NCI-H1105 treated with DMSO at 0.1 percent for 48 hours (cell line): ENCODE results near the gene LRRK1.
A peak's percentile ranks its signal among the peaks of the same experiment; 100 is the strongest.

ENCODE experiments used
- DNase-seq: peaks from one replicate; lab custom pipeline; 2025; lab: John Stamatoyannopoulos, UW

The LRRK1 gene

GRCh38 chr15:100918690-100919480 is at the start of gene LRRK1:
Gene LRRK1, plus strand, starts transcription at chr15:100919357. Its CDS starts 5,276 bp downstream, at chr15:100924633.
- DNase-seq = peak; percentile 53

GRCh38 chr15:100873029-100873677 is 46.0 kb upstream of the LRRK1 start:
- DNase-seq = peak; percentile 82

- DNase-seq = no peak
Observed at GRCh38 chr15:100875495-100875894, 43.7 kb upstream of the LRRK1 start.

DNA sequence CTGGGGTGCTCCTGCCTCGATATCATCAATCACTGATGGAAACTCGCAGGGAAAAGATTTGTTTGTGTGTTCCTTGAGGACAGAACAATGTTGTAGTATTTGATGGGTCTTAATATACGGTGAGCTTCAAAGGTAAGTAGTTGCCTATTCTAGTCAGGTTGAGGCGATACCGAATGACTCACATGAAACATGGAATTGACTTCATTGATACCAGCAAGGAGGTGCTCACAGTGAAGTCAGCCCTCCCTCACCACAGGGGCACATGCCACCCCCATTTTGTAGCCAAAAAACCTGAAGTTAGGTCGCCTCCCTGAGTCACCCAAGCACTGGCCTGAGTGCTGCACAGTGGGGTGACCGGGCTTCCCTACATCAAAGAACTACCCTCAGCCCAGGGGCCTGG is 43.2 kb upstream of the LRRK1 start:
- no peak for DNase-seq

DNA sequence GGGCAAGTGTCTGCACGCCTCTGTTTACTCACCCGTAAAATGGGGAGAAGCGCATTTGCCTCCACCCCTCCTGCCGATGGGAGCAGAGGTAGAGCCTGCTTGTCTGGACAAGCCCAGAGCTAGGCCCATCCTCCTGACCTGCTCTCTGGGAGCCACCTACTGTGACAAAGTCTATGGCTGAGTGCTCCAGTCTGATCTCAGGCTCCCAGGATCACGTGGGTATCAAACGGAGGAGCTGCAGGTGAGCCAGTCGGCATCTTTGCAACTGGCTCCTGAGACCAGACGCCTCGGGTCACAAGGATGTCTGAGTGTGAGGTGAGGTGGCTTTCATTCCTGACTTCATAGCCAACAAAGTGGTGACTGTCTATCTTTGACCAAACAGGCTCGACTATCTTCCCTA is 41.6 kb upstream of the LRRK1 start:
- peak; percentile 18 for DNase-seq

DNA sequence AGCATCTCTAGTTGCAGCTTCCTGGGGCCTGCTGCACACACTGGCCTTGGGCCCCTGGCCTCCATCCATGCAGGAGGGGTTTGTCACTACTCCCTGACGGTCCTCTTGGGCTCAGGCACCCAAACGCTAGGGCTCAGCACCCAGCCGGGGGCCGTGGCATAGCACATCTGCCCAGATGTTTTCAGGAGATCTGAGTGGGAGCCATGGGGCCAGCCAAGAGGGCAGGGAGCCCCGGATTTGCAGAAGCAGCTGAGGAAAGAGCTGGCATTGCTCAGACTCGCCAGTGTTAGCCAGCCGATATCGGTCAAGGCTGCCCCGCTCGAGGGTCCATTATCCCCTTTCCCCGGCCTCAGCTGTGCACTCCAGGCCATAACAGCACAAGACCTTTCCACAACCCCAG is 41.0 kb upstream of the LRRK1 start:
- no peak for DNase-seq

- no peak for DNase-seq
Observed at GRCh38 chr15:100878648-100879047, 40.5 kb upstream of the LRRK1 start.

GRCh38 chr15:100879061-100879463 is 40.1 kb upstream of the LRRK1 start:
- no peak for DNase-seq

- DNase-seq = no peak
Observed at GRCh38 chr15:100879464-100880138, 39.6 kb upstream of the LRRK1 start, which contains the start of gene ALDH1A3. Gene ALDH1A3, plus strand, starts transcription at chr15:100879831. Its CDS starts 77 bp downstream, at chr15:100879908.

DNA sequence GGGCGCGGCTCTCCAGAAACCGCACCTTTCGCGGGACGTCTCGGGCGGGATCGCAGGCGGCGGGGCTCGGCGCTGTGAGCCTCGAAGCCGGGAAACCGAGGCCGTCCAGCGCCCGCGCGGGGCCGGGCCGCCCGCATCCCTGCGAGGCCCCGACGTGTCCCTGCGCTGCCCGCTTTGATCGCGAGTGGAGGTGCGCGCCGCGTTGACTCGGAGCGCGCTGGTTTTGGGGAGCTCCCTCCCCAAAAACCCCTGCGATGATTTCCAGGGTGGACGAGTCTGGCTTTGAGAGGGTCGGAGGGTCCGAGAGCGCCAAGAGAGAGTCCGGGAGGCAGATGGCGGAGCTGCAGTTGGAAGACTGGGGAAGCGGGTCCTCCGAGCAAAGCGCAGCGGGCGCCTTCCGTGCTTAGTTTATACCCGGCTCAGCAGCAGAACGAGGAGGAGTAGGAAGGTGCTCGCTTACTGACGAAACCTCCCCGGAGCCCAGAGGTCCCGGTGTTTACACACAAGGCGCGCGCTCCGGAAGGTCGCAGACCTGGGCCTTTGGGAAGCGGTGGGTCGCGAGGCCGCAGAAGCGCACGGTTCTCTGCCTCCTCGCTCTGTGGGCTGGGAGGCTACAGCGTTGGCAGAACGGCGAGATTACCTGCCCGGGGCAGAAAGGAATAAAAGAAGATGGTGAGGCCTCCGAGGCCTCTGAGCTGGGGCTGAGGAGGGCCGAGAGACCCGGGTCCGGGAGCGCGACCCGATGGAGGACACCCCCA is 38.8 kb upstream of the LRRK1 start:
- DNase-seq = no peak

- DNase-seq = no peak
Observed at GRCh38 chr15:100880897-100881242, 38.3 kb upstream of the LRRK1 start.

GRCh38 chr15:100881573-100882336 is 37.4 kb upstream of the LRRK1 start:
- no peak for DNase-seq

DNA sequence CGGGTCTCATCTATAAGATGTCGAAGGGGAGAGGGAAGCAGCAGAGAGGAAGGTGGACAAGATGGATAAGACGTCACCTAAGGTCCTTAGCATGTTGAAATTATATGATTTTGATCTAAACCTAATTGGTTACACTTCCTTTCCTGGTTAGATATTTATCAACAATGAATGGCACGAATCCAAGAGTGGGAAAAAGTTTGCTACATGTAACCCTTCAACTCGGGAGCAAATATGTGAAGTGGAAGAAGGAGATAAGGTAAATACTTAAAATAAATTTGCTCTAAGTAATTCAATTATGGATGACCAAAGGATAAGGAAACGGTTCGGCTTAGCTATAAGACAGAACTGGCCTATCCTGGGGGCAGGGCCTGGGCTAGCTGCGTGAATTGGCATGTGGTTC is 34.0 kb upstream of the LRRK1 start:
- DNase-seq = no peak

- no peak for DNase-seq
Observed at GRCh38 chr15:100885811-100886210, 33.3 kb upstream of the LRRK1 start.

GRCh38 chr15:100887211-100887913 is 31.8 kb upstream of the LRRK1 start:
- DNase-seq = no peak

DNA sequence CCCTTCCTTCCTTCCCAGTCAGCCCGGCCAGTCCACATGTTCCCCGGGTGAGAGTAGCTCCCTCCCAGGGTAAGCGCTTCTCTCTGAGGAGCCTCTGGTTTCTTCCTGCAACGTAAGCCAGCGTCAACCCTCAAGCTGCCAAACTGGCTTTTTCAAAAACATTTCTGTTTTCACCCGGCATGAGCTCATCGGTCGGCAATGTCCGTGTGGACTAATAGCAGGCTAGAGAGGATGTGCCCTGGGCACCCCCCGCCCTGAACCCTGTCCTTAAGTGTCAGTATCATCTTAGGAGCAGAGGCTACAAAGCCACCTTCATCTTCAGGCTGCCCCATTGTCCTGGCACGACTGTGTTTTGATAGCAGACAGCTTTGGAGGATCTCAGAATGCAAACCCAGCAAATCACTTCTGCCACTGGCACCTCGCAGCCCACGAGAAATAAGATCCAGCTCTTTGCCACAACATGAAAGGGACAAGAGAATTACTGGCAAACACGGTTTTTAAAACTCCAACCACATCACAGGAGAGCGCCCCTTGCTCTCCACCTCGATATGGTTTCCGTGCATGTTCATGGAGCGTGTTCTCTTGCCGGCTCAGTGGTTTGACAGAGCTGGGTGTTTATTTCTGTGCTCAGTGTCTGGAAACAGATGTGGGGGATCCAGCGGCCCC is 29.6 kb upstream of the LRRK1 start:
- DNase-seq = no peak

DNA sequence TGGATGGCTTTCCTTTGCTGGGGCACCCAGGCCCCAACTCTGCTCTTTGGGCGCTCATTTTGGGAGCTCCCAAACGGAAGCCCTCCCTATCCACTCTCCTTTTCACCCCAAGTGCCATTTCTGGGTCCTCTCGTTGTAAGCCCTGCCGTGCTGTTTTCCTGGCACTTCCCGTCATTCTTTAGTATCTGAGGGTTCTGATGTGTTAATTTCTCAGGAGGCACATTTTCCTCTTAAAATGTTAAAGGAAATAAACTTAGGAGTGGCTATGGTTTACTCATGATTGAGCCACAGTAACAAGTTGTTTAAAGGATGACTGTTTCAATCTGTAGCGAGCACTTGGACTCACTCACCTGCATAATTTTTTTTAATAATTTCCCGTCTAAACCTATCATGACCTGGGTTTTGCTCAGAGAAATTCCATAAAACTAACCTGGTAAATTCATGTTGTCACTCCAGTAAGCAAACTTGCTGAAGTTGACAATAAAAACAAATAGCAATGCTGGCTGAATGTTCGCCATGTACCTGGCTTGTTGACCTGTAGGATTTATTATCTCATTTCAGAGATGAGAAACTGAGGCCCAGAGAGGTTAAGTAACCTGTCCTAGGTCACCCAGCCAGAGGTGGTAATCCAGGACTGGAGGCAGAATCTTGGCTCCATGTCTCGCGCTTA is 29.0 kb upstream of the LRRK1 start:
- no peak for DNase-seq

DNA sequence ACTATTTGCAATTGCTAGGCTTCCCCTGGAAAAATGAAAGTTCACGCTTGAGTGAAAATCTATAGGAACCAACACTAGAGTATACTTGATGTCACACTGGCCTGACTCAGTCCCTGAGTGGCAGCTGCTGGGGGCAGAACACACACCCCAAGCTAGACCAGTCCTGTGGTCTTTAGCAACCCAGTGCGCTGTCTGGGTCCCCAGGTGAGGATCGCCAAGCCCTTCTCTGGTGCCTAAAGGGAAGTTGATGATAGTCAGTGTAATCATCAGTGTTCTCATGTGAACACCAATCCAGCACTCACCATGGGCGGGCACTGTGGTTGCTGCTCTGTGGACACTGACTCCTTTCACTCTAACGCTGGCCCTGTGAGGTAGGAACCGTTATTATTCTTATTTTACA is 28.3 kb upstream of the LRRK1 start:
- DNase-seq = no peak

DNA sequence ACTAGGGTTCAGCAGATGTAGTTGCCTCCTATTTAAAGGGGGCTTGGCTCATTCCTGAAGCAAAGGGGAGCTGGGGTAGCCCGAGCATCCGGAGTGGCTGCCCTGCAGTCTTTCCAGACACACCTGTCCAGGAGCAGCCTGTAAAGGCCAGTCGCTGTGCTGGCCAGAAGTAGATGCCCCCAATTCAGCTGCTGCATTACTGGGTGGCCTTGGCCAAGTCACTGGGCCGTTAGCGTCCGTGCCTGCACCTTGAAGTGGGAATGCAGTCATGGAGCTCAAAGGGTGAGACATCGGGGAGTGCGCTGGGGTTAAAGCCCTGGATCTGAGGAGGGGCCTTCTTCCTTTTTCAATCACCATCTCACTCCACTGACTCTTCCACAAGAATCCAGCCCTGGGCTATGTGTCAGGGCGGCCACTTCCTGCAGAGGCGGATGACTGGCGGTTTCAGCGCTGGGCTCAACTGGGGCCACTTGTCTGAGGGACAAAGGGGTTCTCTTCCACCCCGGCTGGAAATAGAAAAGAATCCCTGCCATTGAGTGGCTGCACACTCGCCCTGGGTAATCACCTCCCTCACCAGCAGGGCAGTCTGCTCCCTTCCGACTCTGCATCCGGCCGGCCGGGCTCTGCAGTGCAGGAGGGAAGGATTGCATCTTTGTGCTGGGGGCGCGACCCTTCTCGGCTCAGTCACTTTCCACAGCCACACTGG is 27.7 kb upstream of the LRRK1 start:
- DNase-seq = no peak
